Measurements from ENCODE around the gene RASD2.

The RASD2 gene

DNA sequence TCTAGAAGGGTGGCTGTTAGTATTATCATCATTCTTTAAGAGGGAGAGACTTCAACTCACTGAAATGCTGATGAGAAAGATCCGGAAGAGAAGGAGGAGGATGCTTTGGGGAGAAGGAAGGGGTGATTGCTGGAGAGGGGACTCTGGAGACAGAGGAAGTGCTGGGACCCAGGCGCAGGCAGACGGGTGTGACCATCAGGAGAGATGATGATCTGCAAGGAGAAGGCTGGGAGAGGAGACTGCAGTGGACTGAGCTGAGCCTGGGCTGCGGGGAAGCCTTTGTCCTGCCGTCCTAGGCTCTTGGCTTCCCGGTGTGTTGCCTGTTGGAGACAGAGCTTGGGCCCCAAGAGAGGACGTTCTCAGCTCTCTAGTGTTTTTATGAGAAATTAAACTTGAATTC lies 22.6 kb downstream of the RASD2 start:
- TF ChIP-seq, protein P1, sequence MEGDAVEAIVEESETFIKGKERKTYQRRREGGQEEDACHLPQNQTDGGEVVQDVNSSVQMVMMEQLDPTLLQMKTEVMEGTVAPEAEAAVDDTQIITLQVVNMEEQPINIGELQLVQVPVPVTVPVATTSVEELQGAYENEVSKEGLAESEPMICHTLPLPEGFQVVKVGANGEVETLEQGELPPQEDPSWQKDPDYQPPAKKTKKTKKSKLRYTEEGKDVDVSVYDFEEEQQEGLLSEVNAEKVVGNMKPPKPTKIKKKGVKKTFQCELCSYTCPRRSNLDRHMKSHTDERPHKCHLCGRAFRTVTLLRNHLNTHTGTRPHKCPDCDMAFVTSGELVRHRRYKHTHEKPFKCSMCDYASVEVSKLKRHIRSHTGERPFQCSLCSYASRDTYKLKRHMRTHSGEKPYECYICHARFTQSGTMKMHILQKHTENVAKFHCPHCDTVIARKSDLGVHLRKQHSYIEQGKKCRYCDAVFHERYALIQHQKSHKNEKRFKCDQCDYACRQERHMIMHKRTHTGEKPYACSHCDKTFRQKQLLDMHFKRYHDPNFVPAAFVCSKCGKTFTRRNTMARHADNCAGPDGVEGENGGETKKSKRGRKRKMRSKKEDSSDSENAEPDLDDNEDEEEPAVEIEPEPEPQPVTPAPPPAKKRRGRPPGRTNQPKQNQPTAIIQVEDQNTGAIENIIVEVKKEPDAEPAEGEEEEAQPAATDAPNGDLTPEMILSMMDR (IDR thresholded peaks at IDR 0.05; ENCODE audit: low read depth, low read length) = no peak
- TF ChIP-seq, protein P2, sequence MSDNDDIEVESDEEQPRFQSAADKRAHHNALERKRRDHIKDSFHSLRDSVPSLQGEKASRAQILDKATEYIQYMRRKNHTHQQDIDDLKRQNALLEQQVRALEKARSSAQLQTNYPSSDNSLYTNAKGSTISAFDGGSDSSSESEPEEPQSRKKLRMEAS (IDR thresholded peaks at IDR 0.05; ENCODE audit: low read depth, low read length) = no peak
- TF ChIP-seq MYC (IDR thresholded peaks at IDR 0.05; ENCODE audit: low read depth, low read length) = no peak
- no peak for TF ChIP-seq POLR2A (IDR thresholded peaks at IDR 0.05; ENCODE audit: extremely low read depth, insufficient read length)
- DNase-seq (ENCODE audit: low read depth) = no peak
- H3K4me3 ChIP-seq (ENCODE audit: low read depth, low read length) = no peak overlapping the region

DNA sequence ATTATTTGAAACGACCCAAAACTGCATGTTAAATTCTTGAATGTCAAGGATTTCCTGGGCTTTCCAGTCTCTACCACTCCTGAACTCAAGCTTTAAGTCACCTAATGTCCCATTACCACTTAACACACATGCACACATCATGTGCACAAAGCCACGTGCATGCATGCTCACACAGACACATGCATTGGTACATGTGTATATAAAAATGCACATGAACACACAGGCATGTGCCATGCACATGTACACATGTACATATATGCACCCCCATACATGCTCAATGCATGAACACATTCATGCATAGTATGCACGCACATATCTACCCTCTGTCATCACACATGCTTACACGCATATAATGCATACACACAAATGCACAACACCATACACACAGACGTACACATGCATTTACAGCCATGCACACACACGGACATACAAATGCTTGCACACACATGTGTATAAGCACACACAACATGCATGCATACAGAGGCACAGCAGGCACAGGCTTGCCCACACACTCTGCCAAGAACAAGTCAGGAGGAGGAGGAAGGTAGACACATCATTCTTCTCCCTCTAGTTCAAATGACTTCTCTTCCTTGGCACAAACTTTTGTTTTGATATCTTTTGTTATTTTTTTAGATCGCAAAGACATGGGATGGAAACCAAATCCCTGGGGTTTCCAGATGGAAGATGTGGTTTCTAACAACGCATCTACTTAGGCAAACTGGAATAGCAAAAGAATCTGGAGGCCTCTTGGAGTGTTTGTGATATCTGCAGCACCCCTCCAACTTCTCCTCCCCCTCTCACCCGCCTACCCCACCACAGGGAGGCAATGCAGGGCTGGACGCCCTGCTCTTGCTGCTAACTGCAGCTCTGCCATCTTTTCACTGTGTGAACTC lies 24.6 kb downstream of the RASD2 start:
- DNase-seq (ENCODE audit: low read depth) = no peak
- H3K4me3 ChIP-seq (ENCODE audit: low read depth, low read length) = no peak overlapping the region
- TF ChIP-seq MYC (IDR thresholded peaks at IDR 0.05; ENCODE audit: low read depth, low read length) (no peak), POLR2A (IDR thresholded peaks at IDR 0.05; ENCODE audit: extremely low read depth, insufficient read length) (no peak)
- TF ChIP-seq, protein P2 (IDR thresholded peaks at IDR 0.05; ENCODE audit: low read depth, low read length) = no peak
- TF ChIP-seq, protein P1 (IDR thresholded peaks at IDR 0.05; ENCODE audit: low read depth, low read length) = no peak

DNA sequence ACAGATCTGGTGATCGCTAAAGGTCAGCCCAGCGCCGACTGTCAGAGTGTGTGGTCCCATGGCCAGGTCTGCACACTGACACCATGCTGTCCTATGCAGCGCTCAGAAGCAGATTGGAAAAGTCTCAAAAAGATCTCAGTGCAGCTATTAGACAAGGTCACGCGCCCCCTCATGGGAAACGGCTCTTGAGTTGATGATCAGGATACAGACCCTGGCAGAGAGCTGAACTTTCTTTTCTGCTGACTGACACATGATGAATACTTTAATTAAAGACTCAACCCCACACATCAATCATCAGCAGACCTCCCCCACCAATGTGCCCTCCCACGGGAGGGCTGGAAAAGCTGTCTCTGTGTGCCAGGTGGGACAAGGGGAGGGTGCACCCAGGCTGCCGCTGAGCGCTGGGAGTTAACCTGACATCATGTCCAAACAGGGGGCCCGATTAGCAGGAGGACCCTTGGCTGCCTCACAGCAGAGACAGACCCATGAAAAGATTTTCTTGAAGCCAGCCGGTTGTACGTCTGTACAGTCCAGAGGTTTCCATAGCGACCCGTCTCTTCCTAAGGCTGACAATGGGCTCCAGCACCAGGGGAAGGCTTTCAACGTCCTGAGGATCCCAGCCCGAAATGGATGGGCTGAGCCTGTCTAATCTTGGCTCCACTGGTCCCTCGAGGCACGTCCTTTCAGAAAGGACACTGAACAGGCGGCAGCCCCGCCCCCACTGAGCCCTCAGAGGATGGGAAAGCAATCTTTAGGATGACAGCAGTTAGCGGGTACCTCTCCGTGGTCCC lies 26.9 kb downstream of the RASD2 start:
- H3K4me3 ChIP-seq (ENCODE audit: low read depth, low read length) = no peak overlapping the region
- TF ChIP-seq, protein P2 (IDR thresholded peaks at IDR 0.05; ENCODE audit: low read depth, low read length) = no peak
- TF ChIP-seq, protein P1 (IDR thresholded peaks at IDR 0.05; ENCODE audit: low read depth, low read length) = no peak
- no peak for TF ChIP-seq POLR2A (IDR thresholded peaks at IDR 0.05; ENCODE audit: extremely low read depth, insufficient read length)
- TF ChIP-seq MYC (IDR thresholded peaks at IDR 0.05; ENCODE audit: low read depth, low read length) = no peak
- DNase-seq (ENCODE audit: low read depth) = no peak

DNA sequence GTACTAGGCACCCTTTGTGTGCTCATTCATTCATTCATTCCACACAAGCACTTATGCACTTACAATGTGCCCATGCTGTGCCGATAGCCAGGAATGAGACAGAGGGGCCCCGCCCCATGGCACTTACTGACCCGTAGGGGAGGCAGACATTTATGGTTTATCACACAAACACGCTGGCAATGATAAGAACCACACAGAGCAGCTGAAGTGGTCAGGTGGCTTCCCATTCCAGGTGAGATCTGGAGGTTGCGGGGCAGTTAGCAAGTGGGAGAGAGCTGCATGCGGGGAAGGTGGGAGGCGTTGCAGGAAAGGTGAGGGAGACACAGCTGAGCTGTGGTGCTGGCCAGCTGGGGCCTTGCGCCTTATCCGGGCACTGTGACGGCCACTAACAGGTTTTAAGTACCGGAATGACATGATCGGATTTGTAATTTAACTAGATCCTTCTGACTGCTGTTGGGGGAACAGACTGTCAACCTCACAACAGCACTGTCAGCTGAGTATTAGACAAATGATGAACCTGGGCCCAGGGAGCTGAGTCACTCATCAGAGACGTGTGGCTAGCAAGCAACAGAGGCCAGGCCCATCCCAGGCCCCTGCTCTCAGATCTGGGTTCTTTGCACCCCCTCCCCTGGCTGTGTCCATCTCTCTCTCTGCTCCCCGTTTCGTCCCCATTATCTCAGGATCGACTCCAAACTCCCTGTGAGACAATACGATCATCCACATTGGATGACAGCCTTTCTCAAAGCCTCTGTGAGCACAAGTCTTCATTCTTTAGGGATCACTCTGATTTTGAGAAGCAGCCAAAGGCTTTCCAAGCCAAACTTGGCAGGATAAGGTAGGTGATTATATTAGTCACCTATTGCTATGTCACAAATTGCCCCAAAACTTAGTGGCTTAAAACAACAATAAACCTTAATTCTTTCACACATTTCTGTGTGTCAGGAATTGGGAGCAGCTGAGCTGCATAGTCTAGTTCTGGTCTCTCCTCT lies 28.4 kb downstream of the RASD2 start:
- H3K4me3 ChIP-seq (ENCODE audit: low read depth, low read length) = no peak overlapping the region
- no peak for TF ChIP-seq MYC (IDR thresholded peaks at IDR 0.05; ENCODE audit: low read depth, low read length)
- TF ChIP-seq POLR2A (IDR thresholded peaks at IDR 0.05; ENCODE audit: extremely low read depth, insufficient read length) = no peak
- TF ChIP-seq, protein P1 (IDR thresholded peaks at IDR 0.05; ENCODE audit: low read depth, low read length) = no peak
- TF ChIP-seq, protein P2 (IDR thresholded peaks at IDR 0.05; ENCODE audit: low read depth, low read length) = no peak
- no peak for DNase-seq (ENCODE audit: low read depth)

DNA sequence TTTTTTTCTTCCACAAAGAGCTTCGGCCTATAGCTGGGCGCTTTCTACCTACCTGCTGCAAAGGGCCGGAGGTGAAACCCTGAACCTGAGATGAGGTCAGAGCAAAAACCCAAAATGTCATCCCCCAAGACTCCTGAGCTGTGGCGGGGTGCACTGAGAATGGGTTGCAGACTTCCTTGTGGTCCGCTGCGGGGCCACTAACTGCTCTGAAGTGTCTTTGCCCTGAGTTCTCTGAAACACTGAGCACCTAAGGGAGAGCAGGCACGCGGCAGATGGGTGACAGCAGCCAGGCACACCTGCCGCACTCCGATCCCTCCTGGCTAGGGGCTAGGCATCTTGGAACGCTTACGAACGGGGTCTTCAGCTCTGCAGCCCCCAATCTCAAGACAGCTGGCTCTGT lies 29.3 kb downstream of the RASD2 start:
- no peak for DNase-seq (ENCODE audit: low read depth)
- no peak overlapping the region for H3K4me3 ChIP-seq (ENCODE audit: low read depth, low read length)
- TF ChIP-seq, protein P2 (IDR thresholded peaks at IDR 0.05; ENCODE audit: low read depth, low read length) = no peak
- TF ChIP-seq POLR2A (IDR thresholded peaks at IDR 0.05; ENCODE audit: extremely low read depth, insufficient read length) = no peak
- TF ChIP-seq MYC (IDR thresholded peaks at IDR 0.05; ENCODE audit: low read depth, low read length) = no peak
- TF ChIP-seq, protein P1 (IDR thresholded peaks at IDR 0.05; ENCODE audit: low read depth, low read length) = no peak

Data from NB4 (cell line).